Measurements from ENCODE around the gene ZNF708. TPM values are rescaled to one million over a fixed set of nuclear protein-coding genes. Genes with fewer than 3 reads are reported as not detected.
A peak's percentile ranks its signal among the peaks of the same experiment; 100 is the strongest.

The ZNF708 gene
- total RNA-seq, 1 donor from 2014 or later: 35.9 TPM

DNA sequence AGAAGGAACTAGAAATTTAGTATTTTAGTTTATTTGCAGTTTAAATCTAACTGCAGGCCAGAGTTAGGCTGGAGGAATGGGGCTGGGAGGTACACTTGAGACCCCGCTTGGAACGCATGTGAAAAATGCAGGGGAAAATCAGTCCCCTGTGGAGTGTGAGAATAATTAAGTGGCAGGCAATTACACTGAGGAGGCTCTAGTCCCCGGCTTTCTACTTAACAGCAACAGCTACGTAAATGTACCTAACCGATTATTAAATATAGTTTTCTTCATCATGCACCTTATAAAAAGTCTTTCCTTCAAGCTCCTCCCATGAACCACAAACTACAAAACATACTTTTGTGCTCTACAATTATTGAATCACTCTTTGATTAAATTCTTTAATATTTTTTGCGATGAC lies 804 bp downstream of the ZNF708 start:
- H4K20me1 ChIP-seq (ENCODE audit: low read depth): no peaks in the 10 kb centered on the region
- Mint-ChIP-seq H3K27ac (peak overlapping the region; percentile 99), H3K9me3 (peaks cover 62% of the 10 kb centered on the region), H3K4me3 (peak overlapping the region; percentile 96), H3K4me1 (peaks cover 6% of the 10 kb centered on the region), H3K36me3 (peaks cover 42% of the 10 kb centered on the region), H3K27me3 (ENCODE audit: insufficient read depth, low read depth) (peaks cover 3% of the 10 kb centered on the region)
- H3K27me3 ChIP-seq: no peaks in the 10 kb centered on the region
- DNase-seq (ENCODE audit: low spot score): peak; percentile 68
- H3K9ac ChIP-seq: peak overlapping the region; percentile 95
- TF ChIP-seq, protein P1, sequence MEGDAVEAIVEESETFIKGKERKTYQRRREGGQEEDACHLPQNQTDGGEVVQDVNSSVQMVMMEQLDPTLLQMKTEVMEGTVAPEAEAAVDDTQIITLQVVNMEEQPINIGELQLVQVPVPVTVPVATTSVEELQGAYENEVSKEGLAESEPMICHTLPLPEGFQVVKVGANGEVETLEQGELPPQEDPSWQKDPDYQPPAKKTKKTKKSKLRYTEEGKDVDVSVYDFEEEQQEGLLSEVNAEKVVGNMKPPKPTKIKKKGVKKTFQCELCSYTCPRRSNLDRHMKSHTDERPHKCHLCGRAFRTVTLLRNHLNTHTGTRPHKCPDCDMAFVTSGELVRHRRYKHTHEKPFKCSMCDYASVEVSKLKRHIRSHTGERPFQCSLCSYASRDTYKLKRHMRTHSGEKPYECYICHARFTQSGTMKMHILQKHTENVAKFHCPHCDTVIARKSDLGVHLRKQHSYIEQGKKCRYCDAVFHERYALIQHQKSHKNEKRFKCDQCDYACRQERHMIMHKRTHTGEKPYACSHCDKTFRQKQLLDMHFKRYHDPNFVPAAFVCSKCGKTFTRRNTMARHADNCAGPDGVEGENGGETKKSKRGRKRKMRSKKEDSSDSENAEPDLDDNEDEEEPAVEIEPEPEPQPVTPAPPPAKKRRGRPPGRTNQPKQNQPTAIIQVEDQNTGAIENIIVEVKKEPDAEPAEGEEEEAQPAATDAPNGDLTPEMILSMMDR (IDR thresholded peaks at IDR 0.05): no peak
- TF ChIP-seq EZH2 (IDR thresholded peaks at IDR 0.05) (no peak), EZH2phosphoT487 (IDR thresholded peaks at IDR 0.05) (no peak)
- peak overlapping the region; percentile 95 for H3K4me2 ChIP-seq
- H3K4me1 ChIP-seq: peaks cover 5% of the 10 kb centered on the region
- peak overlapping the region; percentile 98 for H3K27ac ChIP-seq
- H3K9me3 ChIP-seq (ENCODE audit: low read depth): peaks cover 8% of the 10 kb centered on the region
- peaks cover 7% of the 10 kb centered on the region for H3K36me3 ChIP-seq
- peak overlapping the region; percentile 86 for H2AFZ ChIP-seq (replicated peaks)
- no peaks in the 10 kb centered on the region for H3F3A ChIP-seq (ENCODE audit: low read depth)
- H3K79me2 ChIP-seq (ENCODE audit: low read depth): peaks cover 55% of the 10 kb centered on the region
- H3K4me3 ChIP-seq: peak overlapping the region; percentile 87

DNA sequence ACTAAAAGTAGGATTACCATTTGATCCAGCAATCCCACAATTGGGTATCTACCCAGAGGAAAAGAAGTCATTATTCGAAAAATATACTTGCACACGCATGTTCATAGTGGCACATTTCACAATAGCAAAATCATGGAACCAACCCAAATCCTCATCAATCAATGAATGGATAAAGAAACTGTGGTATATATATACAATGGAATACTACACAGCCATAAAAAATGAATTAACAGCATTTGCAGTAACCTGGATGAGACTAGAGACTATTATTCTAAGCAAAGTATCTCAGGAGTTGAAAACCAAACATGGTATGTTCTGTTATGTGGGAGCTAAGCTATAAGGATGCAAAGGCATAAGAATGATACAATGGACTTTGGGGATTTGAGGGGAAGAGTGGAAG lies 3.0 kb downstream of the ZNF708 start:
- H3K4me3 ChIP-seq: no peak overlapping the region
- H3K27ac Mint-ChIP-seq: no peak overlapping the region

DNA sequence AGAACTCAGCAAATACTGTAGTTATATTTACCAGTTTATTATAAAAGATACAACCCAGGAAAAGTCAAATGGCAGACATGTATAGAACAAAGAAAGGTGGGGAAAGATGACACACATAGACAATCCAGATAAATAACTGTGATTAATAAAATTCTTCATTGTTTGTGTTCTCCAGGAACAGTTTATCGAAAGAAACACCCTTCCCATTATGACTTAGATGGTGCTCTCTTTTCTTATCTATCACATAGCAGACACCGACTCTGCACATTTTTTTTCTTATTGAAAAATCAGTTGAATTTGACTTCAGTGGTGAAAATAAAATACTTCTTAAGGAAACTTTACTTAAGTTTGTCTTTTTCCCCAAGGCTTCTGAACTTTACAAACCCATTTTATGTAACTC lies 6.2 kb downstream of the ZNF708 start:
- TF ChIP-seq EZH2phosphoT487 (IDR thresholded peaks at IDR 0.05): no peak
- TF ChIP-seq EZH2 (IDR thresholded peaks at IDR 0.05): no peak
- TF ChIP-seq, protein P1 (IDR thresholded peaks at IDR 0.05): no peak
- H3K4me1 Mint-ChIP-seq: peaks cover 2% of the 10 kb centered on the region
- Histone ChIP-seq H3K4me1 (peaks cover 2% of the 10 kb centered on the region), H3K9me3 (ENCODE audit: low read depth) (peaks cover 8% of the 10 kb centered on the region), H4K20me1 (ENCODE audit: low read depth) (no peaks in the 10 kb centered on the region), H3F3A (ENCODE audit: low read depth) (no peaks in the 10 kb centered on the region), H3K27me3 (no peaks in the 10 kb centered on the region), H3K27ac (no peak overlapping the region), H3K4me3 (no peak overlapping the region), H3K9ac (no peak overlapping the region), H3K4me2 (no peak overlapping the region), H3K79me2 (ENCODE audit: low read depth) (peaks cover 99% of the 10 kb centered on the region), H3K36me3 (peaks cover 7% of the 10 kb centered on the region), H2AFZ (replicated peaks) (no peak overlapping the region)
- H3K9me3 Mint-ChIP-seq: peaks cover 84% of the 10 kb centered on the region
- H3K27me3 Mint-ChIP-seq (ENCODE audit: insufficient read depth, low read depth): peaks cover 6% of the 10 kb centered on the region
- no peak overlapping the region for H3K27ac Mint-ChIP-seq
- no peak for DNase-seq (ENCODE audit: low spot score)
- peaks cover 76% of the 10 kb centered on the region for H3K36me3 Mint-ChIP-seq
- no peak overlapping the region for H3K4me3 Mint-ChIP-seq

More for the DNA sequence above, 3.0 kb downstream of the ZNF708 start:
- H3K9me3 Mint-ChIP-seq: peaks cover 70% of the 10 kb centered on the region
- Histone ChIP-seq H3K4me1 (peaks cover 5% of the 10 kb centered on the region), H4K20me1 (ENCODE audit: low read depth) (no peaks in the 10 kb centered on the region), H3F3A (ENCODE audit: low read depth) (no peaks in the 10 kb centered on the region), H3K9ac (no peak overlapping the region), H2AFZ (replicated peaks) (no peak overlapping the region), H3K9me3 (ENCODE audit: low read depth) (peaks cover 8% of the 10 kb centered on the region), H3K4me2 (no peak overlapping the region), H3K27ac (no peak overlapping the region), H3K27me3 (no peaks in the 10 kb centered on the region), H3K79me2 (ENCODE audit: low read depth) (peaks cover 77% of the 10 kb centered on the region), H3K36me3 (peaks cover 7% of the 10 kb centered on the region)
- DNase-seq (ENCODE audit: low spot score): no peak
- TF ChIP-seq, protein P1 (IDR thresholded peaks at IDR 0.05): no peak
- no peak for TF ChIP-seq EZH2 (IDR thresholded peaks at IDR 0.05)
- H3K4me1 Mint-ChIP-seq: peaks cover 6% of the 10 kb centered on the region
- peaks cover 58% of the 10 kb centered on the region for H3K36me3 Mint-ChIP-seq
- peaks cover 4% of the 10 kb centered on the region for H3K27me3 Mint-ChIP-seq (ENCODE audit: insufficient read depth, low read depth)
- peak overlapping the region; percentile 64 for H3K4me3 Mint-ChIP-seq
